Measurements from ENCODE around the gene HS3ST5.
"Not testable (repeated sequence)": the region's sequence is repeated elsewhere in the genome, so short reads cannot be mapped to it uniquely, and the experiment has no call there.

The HS3ST5 gene

GRCh38 chr6:114053791-114054190 lies 289.0 kb downstream of the HS3ST5 start:
- Histone ChIP-seq H3K4me3 (ENCODE audit: extremely low read depth, insufficient read depth, low read length, poor library complexity, severe bottlenecking) (no peak overlapping the region), H3K36me3 (ENCODE audit: control insufficient read depth, insufficient read depth, low read length) (peaks cover 8% of the 10 kb centered on the region), H3K9me3 (ENCODE audit: control insufficient read depth, low read length) (no peaks in the 10 kb centered on the region), H3K27ac (ENCODE audit: low read depth, low read length, severe bottlenecking) (no peak overlapping the region), H3K4me1 (ENCODE audit: control insufficient read depth, insufficient read depth, low read length, poor library complexity, severe bottlenecking) (no peaks in the 10 kb centered on the region)
- WGBS, 2 experiments (ENCODE audit: insufficient coverage in 2 of 2): 100% methylated on average over 1 of the region's 1 CpG

- Histone ChIP-seq H3K9me3 (ENCODE audit: control insufficient read depth, low read length) (peaks cover 5% of the 10 kb centered on the region), H3K4me3 (ENCODE audit: extremely low read depth, insufficient read depth, low read length, poor library complexity, severe bottlenecking) (no peak overlapping the region), H3K27ac (ENCODE audit: low read depth, low read length, severe bottlenecking) (no peak overlapping the region), H3K36me3 (ENCODE audit: control insufficient read depth, insufficient read depth, low read length) (peaks cover under 1% of the 10 kb centered on the region), H3K4me1 (ENCODE audit: control insufficient read depth, insufficient read depth, low read length, poor library complexity, severe bottlenecking) (no peaks in the 10 kb centered on the region)
- no CpG with 5 or more reads among the region's 3 CpGs for WGBS, 2 experiments (ENCODE audit: insufficient coverage in 2 of 2)
These were observed 290.7 kb downstream of the HS3ST5 start for GRCh38 chr6:114052141-114052540.

GRCh38 chr6:114051031-114051430 lies 291.8 kb downstream of the HS3ST5 start:
- H3K36me3 ChIP-seq (ENCODE audit: control insufficient read depth, insufficient read depth, low read length): no peaks in the 10 kb centered on the region
- H3K4me3 ChIP-seq (ENCODE audit: extremely low read depth, insufficient read depth, low read length, poor library complexity, severe bottlenecking): no peak overlapping the region
- no peaks in the 10 kb centered on the region for H3K4me1 ChIP-seq (ENCODE audit: control insufficient read depth, insufficient read depth, low read length, poor library complexity, severe bottlenecking)
- H3K27ac ChIP-seq (ENCODE audit: low read depth, low read length, severe bottlenecking): no peak overlapping the region
- H3K9me3 ChIP-seq (ENCODE audit: control insufficient read depth, low read length): peaks cover 5% of the 10 kb centered on the region
- WGBS, 2 experiments (ENCODE audit: insufficient coverage in 2 of 2): no CpG with 5 or more reads among the region's 1 CpG

- H3K36me3 ChIP-seq (ENCODE audit: control insufficient read depth, insufficient read depth, low read length): no peaks in the 10 kb centered on the region
- H3K27ac ChIP-seq (ENCODE audit: low read depth, low read length, severe bottlenecking): no peak overlapping the region
- H3K4me3 ChIP-seq (ENCODE audit: extremely low read depth, insufficient read depth, low read length, poor library complexity, severe bottlenecking): no peak overlapping the region
- H3K4me1 ChIP-seq (ENCODE audit: control insufficient read depth, insufficient read depth, low read length, poor library complexity, severe bottlenecking): no peaks in the 10 kb centered on the region
- WGBS, 2 experiments (ENCODE audit: insufficient coverage in 2 of 2): 86 to 100% methylated on average over 2 of the region's 2 CpGs
- peaks cover 5% of the 10 kb centered on the region for H3K9me3 ChIP-seq (ENCODE audit: control insufficient read depth, low read length)
These were observed 293.4 kb downstream of the HS3ST5 start for GRCh38 chr6:114049367-114049966.

- H3K4me3 ChIP-seq (ENCODE audit: extremely low read depth, insufficient read depth, low read length, poor library complexity, severe bottlenecking); H3K36me3 ChIP-seq (ENCODE audit: control insufficient read depth, insufficient read depth, low read length); H3K27ac ChIP-seq (ENCODE audit: low read depth, low read length, severe bottlenecking); H3K4me1 ChIP-seq (ENCODE audit: control insufficient read depth, insufficient read depth, low read length, poor library complexity, severe bottlenecking); H3K9me3 ChIP-seq (ENCODE audit: control insufficient read depth, low read length): not testable (repeated sequence)
- 97 to 100% methylated on average over 2 to 5 of the region's 5 CpGs for WGBS, 2 experiments (ENCODE audit: insufficient coverage in 2 of 2)
These were observed 298.3 kb downstream of the HS3ST5 start for GRCh38 chr6:114044566-114044965.

GRCh38 chr6:114042267-114043016 lies 300.4 kb downstream of the HS3ST5 start:
- Histone ChIP-seq H3K4me3 (ENCODE audit: extremely low read depth, insufficient read depth, low read length, poor library complexity, severe bottlenecking) (no peak overlapping the region), H3K4me1 (ENCODE audit: control insufficient read depth, insufficient read depth, low read length, poor library complexity, severe bottlenecking) (peaks cover 9% of the 10 kb centered on the region), H3K27ac (ENCODE audit: low read depth, low read length, severe bottlenecking) (peak overlapping the region; percentile 24), H3K36me3 (ENCODE audit: control insufficient read depth, insufficient read depth, low read length) (no peaks in the 10 kb centered on the region), H3K9me3 (ENCODE audit: control insufficient read depth, low read length) (no peaks in the 10 kb centered on the region)
- 83 to 86% methylated on average over 5 of the region's 7 CpGs for WGBS, 2 experiments (ENCODE audit: insufficient coverage in 2 of 2)

- H3K4me3 ChIP-seq (ENCODE audit: extremely low read depth, insufficient read depth, low read length, poor library complexity, severe bottlenecking): no peak overlapping the region
- H3K9me3 ChIP-seq (ENCODE audit: control insufficient read depth, low read length): no peaks in the 10 kb centered on the region
- H3K4me1 ChIP-seq (ENCODE audit: control insufficient read depth, insufficient read depth, low read length, poor library complexity, severe bottlenecking): peaks cover 9% of the 10 kb centered on the region
- no peak overlapping the region for H3K27ac ChIP-seq (ENCODE audit: low read depth, low read length, severe bottlenecking)
- WGBS, 2 experiments (ENCODE audit: insufficient coverage in 2 of 2): no CpG with 5 or more reads among the region's 2 CpGs
- H3K36me3 ChIP-seq (ENCODE audit: control insufficient read depth, insufficient read depth, low read length): no peaks in the 10 kb centered on the region
These were observed 302.0 kb downstream of the HS3ST5 start for GRCh38 chr6:114040871-114041270.

- peaks cover 9% of the 10 kb centered on the region for H3K4me1 ChIP-seq (ENCODE audit: control insufficient read depth, insufficient read depth, low read length, poor library complexity, severe bottlenecking)
- WGBS, 2 experiments (ENCODE audit: insufficient coverage in 2 of 2): 0 to 50% methylated on average over 1 to 2 of the region's 2 CpGs
- no peak overlapping the region for H3K27ac ChIP-seq (ENCODE audit: low read depth, low read length, severe bottlenecking)
- no peaks in the 10 kb centered on the region for H3K9me3 ChIP-seq (ENCODE audit: control insufficient read depth, low read length)
- no peaks in the 10 kb centered on the region for H3K36me3 ChIP-seq (ENCODE audit: control insufficient read depth, insufficient read depth, low read length)
- no peak overlapping the region for H3K4me3 ChIP-seq (ENCODE audit: extremely low read depth, insufficient read depth, low read length, poor library complexity, severe bottlenecking)
These were observed 303.0 kb downstream of the HS3ST5 start for GRCh38 chr6:114039841-114040240.

GRCh38 chr6:114033606-114034005 lies 309.2 kb downstream of the HS3ST5 start:
- H3K27ac ChIP-seq (ENCODE audit: low read depth, low read length, severe bottlenecking): no peak overlapping the region
- no peaks in the 10 kb centered on the region for H3K9me3 ChIP-seq (ENCODE audit: control insufficient read depth, low read length)

GRCh38 chr6:114032721-114033120 lies 310.1 kb downstream of the HS3ST5 start:
- H3K4me3 ChIP-seq (ENCODE audit: extremely low read depth, insufficient read depth, low read length, poor library complexity, severe bottlenecking): no peak overlapping the region
- H3K27ac ChIP-seq (ENCODE audit: low read depth, low read length, severe bottlenecking): no peak overlapping the region
- H3K36me3 ChIP-seq (ENCODE audit: control insufficient read depth, insufficient read depth, low read length): no peaks in the 10 kb centered on the region
- H3K9me3 ChIP-seq (ENCODE audit: control insufficient read depth, low read length): no peaks in the 10 kb centered on the region
- WGBS, 2 experiments (ENCODE audit: insufficient coverage in 2 of 2): 100% methylated on average over 2 of the region's 3 CpGs; no CpG with 5 or more reads in 1 of the 2 experiments
- H3K4me1 ChIP-seq (ENCODE audit: control insufficient read depth, insufficient read depth, low read length, poor library complexity, severe bottlenecking): no peaks in the 10 kb centered on the region

More at GRCh38 chr6:114033606-114034005, 309.2 kb downstream of the HS3ST5 start:
- no peaks in the 10 kb centered on the region for H3K4me1 ChIP-seq (ENCODE audit: control insufficient read depth, insufficient read depth, low read length, poor library complexity, severe bottlenecking)
- H3K4me3 ChIP-seq (ENCODE audit: extremely low read depth, insufficient read depth, low read length, poor library complexity, severe bottlenecking): no peak overlapping the region
- H3K36me3 ChIP-seq (ENCODE audit: control insufficient read depth, insufficient read depth, low read length): no peaks in the 10 kb centered on the region

GRCh38 chr6:114030767-114031166 lies 312.1 kb downstream of the HS3ST5 start:
- Histone ChIP-seq H3K36me3 (ENCODE audit: control insufficient read depth, insufficient read depth, low read length) (no peaks in the 10 kb centered on the region), H3K27ac (ENCODE audit: low read depth, low read length, severe bottlenecking) (no peak overlapping the region), H3K9me3 (ENCODE audit: control insufficient read depth, low read length) (no peaks in the 10 kb centered on the region), H3K4me3 (ENCODE audit: extremely low read depth, insufficient read depth, low read length, poor library complexity, severe bottlenecking) (no peak overlapping the region), H3K4me1 (ENCODE audit: control insufficient read depth, insufficient read depth, low read length, poor library complexity, severe bottlenecking) (no peaks in the 10 kb centered on the region)
- WGBS, 2 experiments (ENCODE audit: insufficient coverage in 2 of 2): 100% methylated on average over 1 to 2 of the region's 6 CpGs
